Tibial nerve (tissue), 4 donors: ENCODE results near the gene ALDH1A3.

Source experiments
- EP300 ChIP-seq, 2 donors: sonication (generic); formaldehyde crosslinking; IDR thresholded peaks; one replicate each; pipeline ENCODE4 v1.6.1; 2017; ENCODE audit warnings: antibody characterized with exemption in 2 of 2, mild to moderate bottlenecking in 1 of 2
- POLR2A ChIP-seq, 2 donors: fragments of 450-650 bp; IDR thresholded peaks; one replicate each; pipeline ENCODE4 v1.6.1; 2017; ENCODE audit warnings: antibody characterized with exemption in 2 of 2, mild to moderate bottlenecking in 2 of 2, moderate library complexity in 2 of 2
- TF ChIP-seq, protein P1 (sequence below), 5 experiments: fragments of 200-600 bp in 3 of 5; fragments of 450-650 bp in 2 of 5; sonication (generic) in 3 of 5; IDR thresholded peaks; one replicate each; pipeline ENCODE4 v1.5.1; 2016 to 2019; ENCODE audit warnings: antibody characterized with exemption in 5 of 5, mild to moderate bottlenecking in 3 of 5, moderate library complexity in 2 of 5

GRCh38 chr15:100849855-100850218 lies 29.8 kb upstream of the ALDH1A3 start:
- TF ChIP-seq, protein P1, sequence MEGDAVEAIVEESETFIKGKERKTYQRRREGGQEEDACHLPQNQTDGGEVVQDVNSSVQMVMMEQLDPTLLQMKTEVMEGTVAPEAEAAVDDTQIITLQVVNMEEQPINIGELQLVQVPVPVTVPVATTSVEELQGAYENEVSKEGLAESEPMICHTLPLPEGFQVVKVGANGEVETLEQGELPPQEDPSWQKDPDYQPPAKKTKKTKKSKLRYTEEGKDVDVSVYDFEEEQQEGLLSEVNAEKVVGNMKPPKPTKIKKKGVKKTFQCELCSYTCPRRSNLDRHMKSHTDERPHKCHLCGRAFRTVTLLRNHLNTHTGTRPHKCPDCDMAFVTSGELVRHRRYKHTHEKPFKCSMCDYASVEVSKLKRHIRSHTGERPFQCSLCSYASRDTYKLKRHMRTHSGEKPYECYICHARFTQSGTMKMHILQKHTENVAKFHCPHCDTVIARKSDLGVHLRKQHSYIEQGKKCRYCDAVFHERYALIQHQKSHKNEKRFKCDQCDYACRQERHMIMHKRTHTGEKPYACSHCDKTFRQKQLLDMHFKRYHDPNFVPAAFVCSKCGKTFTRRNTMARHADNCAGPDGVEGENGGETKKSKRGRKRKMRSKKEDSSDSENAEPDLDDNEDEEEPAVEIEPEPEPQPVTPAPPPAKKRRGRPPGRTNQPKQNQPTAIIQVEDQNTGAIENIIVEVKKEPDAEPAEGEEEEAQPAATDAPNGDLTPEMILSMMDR (IDR thresholded peaks at IDR 0.05) = peak in 1 of 5 experiments; percentile 4
- no peak for TF ChIP-seq POLR2A (IDR thresholded peaks at IDR 0.05)
- TF ChIP-seq EP300 (IDR thresholded peaks at IDR 0.05) = no peak
